ENCODE results near the gene RBX1. TPM values are rescaled to one million over a fixed set of nuclear protein-coding genes. Genes with fewer than 3 reads are reported as not detected.

Gene RBX1
- total RNA-seq, 1 donor from 2014 or later: 59.3 TPM

GRCh38 chr22:41015003-41015402 lies 63.8 kb downstream of the RBX1 start:
- no peak for DNase-seq (ENCODE audit: low spot score)
- intact Hi-C loops (cut with DNase I): no loop called here

GRCh38 chr22:41021061-41021612 lies 70.0 kb downstream of the RBX1 start:
- intact Hi-C loops (cut with DNase I): loop anchor here (2.0 kb wide), 1 partner anchor 68 kb away; no protein-coding TSS in a partner anchor
- no peak for DNase-seq (ENCODE audit: low spot score)

- intact Hi-C loops (cut with DNase I): loop anchor here (1.0 to 2.0 kb wide), 2 partner anchors 69 to 70 kb away; partner anchors contain the start of gene EP300
- DNase-seq (ENCODE audit: low spot score): peak; percentile 87
Observed at GRCh38 chr22:41021613-41022454, 70.7 kb downstream of the RBX1 start.

GRCh38 chr22:41022470-41023298 lies 71.5 kb downstream of the RBX1 start:
- peak; percentile 96 for DNase-seq (ENCODE audit: low spot score)
- intact Hi-C loops (cut with DNase I): loop anchor here (1.0 kb wide), 1 partner anchor 70 kb away; the partner anchor contains the start of gene EP300

Other genes starting within 250 kb of the RBX1 start
- gene SLC25A17, start 132.0 kb upstream of the RBX1 start, total RNA-seq: 4.5 TPM
- gene ST13, start 94.7 kb upstream of the RBX1 start, total RNA-seq: 187 TPM
- gene XPNPEP3, start 94.2 kb upstream of the RBX1 start, total RNA-seq: 22.0 TPM
- not detected for gene DNAJB7, start 89.3 kb upstream of the RBX1 start, total RNA-seq
- gene EP300, start 141.2 kb downstream of the RBX1 start, total RNA-seq: 35.4 TPM

Data from cardiac septum (tissue), 1 donor.